GM18502 (cell line): ENCODE data around the gene NACC1.

ENCODE experiments used
- ATAC-seq: cut with Tn5 transposase; IDR thresholded peaks from one replicate; pipeline ENCODE4 v1.9.1; 2021; ENCODE audit warnings: mild to moderate bottlenecking; ENCODE audit not compliant: unreplicated experiment, poor library complexity

The NACC1 gene

DNA sequence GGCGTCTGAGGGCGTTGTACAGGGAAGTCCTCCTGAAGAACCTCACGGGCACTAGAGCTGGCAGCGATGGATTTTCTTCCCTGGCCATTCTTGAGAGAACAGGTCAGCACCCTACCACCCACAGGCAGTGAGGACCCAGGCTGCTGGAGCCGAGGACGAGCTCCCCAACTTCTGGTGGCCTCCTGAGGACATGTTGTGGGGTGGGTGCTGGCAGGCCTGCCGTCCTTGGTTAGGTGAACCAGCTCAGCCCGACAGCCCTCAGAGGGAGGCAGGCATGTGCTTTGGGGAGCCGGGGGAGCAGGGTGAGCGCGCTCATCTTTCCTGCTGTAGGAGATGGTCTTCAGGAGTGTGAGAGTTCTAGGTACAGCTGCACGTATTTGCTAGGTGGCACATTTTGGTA, 30.8 kb upstream of the NACC1 start:
- ATAC-seq: no peak

DNA sequence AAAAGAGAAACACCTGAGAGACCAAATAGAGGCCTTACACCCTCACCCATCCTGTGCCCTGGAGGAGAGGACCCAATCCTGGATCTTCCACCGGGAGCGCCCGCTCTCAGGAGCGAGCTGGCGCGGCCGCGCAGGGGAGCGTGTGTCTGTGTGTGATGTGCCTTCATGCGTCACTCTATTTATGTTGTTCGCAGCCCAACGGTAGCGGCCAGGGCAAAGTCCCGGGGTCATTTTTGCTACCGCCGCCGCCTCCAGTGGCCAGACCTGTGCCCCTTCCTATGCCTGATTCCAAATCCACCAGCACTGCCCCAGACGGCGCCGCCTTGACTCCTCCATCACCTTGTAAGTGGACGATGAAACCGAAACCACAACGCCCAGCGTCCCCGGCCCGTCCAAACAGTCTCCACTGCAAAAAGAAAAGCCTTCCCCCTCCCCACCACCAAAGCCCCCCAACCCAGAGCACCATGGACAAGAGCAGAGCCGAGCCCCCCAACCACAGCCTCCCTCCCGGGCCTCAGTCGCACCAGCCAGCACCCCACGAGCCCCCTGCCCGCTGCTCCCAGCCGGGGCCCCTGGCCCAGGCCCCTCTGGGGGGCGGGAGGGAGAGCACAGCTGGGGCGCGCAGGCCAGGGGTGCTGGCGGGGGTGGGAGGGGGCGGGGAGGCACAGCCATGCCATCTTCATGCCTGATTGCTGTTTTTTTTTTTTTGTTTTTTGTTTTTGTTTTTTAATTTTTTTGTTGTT, 30.1 kb upstream of the NACC1 start:
- ATAC-seq: no peak

DNA sequence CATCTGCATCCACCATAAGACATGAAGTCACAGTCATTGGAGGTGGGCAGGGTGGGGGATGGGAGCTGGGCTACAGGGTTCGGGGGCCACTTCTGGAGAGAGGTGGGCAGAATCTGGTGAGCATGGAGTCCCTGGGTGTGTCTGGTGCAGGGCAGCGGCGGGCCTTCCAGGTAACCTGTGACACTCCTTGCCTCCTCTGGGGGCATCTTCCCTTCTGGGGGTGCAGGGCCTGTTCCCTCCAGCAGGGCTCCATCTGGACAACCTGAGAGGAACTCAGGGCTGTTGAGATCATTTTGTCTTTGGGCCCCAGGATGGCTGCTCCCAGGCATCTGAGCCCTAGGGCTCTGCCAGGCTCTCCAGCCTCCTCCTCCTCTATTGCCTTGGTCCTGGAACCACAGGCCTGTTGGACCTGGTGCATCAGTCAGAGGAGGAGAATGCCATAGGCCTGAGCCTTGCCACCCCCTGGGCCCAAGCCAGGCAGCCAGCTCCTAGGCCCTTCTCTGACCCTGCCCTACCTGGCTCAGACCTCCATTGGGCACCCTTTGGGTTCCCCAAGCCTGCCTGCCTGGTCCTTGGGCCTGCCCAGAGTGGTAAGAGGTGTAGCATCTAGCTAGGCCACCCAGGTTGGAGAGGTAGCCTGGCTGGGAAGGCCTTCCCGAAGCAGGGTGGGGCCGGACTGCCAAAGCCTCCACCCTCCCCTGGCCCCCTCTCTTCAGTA, 28.8 kb upstream of the NACC1 start:
- ATAC-seq: no peak

DNA sequence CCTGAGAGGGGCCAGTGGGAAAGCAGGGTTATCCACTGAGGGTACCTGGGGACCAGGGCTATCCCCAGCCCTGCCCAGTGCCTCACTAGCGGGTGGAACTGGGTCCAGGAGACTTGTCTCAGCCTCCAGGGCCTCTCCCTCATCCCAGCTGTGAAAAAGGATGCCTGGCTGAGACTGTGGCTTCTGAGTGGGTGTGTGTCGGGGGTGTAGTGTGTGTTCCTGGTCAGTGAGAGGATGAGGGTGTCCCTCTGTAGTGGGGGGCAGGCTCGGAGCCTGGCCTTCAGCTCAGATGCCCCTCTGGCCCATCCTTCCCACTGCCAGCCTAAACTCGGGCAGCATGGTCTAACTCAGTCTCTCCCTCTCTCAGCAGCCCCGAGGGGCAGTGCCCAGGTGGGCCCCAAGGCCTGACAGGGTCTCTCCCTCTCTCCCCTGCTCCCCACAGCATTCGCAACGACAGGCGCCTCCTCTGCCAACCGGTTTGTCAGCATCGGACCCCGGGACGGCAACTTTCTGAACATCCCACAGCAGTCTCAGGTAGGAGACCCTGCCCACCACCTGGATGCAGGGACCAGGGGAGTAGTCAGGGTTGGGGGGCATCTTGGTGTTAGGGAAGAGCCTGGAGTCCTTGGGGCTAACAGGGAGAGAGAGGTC, 28.1 kb upstream of the NACC1 start:
- ATAC-seq: no peak

DNA sequence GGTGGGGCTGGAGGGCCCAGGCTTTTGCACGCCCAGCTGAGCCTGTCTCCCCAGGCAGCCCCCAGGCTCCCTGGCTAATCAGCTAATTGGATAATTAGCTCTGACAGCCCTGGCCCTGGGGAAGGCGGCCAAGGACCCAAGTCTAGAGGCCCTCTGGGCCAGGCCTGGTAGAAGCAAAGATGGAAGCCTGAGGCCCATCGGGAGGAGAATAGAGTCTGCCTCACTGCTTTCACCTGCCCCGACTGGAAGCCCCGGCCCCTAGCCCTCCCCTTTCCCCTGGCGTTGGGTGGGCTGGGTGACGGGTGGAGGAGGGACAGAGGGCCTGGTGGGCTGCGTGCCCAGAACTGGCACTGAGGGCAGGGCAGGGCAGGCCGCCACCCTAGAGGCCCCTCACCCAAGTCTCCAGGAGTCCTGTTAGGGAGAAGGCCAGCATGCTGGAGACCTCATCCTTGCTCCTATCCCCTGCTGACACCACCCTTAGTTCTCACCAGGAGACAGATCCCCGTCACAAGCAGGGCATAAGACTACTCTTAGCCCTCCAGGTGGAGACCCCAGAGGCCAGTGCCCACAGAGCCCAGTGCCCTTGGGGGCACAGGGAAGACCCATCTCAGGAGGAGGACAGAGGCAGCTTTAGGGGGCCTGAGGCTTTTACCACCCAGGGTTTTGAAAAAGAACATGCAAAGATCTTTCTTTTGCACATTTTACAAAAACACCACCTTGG, 27.4 kb upstream of the NACC1 start:
- ATAC-seq: no peak

DNA sequence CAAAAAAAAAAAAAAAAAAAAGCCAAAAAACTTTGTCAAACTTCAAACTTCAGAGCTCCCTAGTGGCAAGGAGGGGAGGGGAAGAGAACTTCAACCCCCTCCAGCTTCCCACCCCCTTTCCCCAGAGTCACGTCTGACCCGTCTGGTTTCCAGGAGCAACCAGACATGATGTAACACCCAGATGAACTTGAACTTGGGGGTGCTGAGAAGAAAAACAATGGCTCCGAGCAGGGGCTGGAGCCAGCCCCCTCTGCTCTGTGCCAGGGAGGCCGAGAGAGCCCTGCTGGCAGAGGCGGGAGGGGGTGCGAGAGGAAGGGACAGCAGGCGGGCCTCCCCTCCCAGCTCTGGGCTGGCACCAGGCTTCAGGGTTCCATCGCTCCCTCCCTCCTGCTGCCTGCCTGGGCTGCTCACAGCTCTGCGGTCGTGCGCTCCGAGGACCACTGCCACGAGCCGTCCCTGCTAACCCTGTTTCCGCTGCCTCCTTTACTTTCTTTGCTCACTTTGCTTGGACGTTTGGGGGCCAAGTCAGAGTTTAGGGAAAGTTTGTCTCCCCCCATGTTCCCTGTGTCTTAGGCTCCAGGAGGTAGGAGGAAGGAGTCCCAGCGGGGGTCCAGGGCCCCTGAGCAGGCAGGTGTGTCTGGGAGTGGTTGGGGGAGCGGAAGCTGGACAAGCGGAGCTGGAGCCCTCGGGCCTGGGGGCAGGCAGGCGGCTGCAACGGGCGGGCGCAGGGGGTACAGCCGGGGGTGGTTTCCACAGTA, 26.5 kb upstream of the NACC1 start:
- ATAC-seq: no peak

DNA sequence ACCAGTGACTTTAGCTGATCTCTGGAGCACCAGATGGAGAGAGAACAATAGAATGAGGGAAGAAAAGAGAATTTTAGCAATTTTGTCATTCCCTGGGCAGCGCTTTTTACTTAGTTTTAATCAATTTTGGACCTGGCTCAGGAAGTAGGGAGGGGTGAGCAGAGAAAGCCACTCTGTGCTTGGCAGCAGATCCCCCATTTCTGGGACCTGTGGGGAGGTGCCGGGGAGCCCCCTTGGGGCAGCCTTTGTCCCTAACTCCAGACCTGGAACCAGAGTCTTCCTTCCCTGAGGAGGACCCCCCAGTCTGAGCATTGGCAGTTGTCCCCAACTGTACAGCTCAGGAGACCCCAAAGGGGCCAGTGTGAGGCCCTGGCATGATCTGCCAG, 25.9 kb upstream of the NACC1 start:
- no peak for ATAC-seq

DNA sequence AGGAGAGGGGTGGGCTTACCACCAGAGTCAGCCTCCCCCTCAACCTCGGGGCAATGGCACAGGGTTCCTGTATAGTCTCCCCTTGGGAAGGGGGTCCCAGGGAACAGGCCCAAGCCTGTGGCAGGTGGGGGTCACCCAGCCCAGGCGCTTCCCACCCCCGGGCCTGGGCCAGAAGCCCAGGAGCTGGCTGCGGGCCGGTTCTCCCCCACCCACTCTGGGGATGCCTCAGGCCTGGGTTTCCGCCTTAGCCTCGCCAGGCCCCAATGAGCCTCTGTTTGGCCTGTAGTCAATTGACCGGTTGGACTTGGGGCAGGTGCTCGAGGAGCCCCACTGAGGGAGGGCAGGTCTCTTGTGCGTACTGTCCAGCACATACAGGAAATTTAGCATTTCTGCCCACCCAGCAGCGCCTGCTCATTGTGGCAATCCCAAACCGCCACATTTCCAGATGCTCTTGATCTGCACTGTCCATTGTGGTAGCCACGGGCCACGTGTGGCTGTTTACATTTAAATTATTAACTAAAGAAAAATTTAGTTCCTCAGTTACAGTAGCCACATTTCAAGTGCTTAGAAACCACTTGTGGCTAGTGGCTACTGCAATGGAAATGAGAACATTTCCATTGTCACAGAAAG, 25.3 kb upstream of the NACC1 start:
- ATAC-seq: no peak

DNA sequence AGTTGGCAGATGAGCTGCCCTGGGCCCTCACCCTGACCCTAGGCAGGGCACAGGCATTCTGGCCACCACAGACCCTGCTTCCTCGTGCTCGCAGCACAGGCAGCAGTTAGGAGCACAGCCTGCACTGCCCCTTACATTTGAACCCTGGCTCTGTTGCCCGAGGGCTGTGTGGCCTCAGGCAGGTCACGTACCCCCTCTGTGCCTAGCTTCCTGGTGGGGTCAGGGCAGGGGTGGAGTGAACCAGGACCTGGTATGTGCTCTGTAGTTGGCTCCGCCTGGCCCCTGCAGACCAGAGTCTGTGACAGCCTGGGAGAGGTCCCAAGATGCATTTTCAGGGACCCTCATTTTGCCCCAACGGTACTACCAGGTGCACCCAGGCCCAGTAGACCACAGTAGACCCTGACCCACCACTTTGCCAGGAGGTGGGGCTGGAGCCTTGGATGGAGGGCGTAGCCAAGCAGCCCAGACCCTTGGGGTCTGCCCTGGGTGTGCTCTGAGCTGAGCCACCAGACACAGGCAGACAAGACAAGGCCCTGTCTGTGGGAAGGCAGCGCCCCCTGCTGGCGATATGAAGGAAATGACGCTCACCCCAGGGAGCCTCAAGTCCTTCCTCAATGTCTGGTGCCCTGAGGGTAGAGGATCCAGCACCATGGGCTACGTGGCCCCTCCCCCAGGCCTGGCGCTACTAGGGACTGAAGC, 24.5 kb upstream of the NACC1 start:
- no peak for ATAC-seq

DNA sequence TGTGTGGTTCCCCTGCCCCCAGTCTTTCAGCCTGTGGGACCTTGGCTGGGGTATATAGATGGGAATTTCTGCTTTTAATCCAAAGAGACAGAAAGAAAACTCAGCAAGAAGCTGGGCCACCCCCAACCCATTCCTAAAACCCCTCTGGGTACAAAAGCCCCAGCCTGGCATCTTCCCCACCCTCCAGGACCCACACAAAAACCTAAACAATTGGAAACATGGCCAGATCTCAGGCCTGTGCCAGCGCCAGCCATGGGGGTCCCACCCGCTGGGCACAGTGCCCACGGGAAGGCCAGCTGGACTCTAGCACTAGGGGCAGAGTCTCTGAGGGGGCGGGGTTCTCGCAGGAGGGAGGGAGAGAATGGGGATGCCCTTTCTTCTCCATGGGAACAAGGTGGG, 24.0 kb upstream of the NACC1 start:
- ATAC-seq: no peak

DNA sequence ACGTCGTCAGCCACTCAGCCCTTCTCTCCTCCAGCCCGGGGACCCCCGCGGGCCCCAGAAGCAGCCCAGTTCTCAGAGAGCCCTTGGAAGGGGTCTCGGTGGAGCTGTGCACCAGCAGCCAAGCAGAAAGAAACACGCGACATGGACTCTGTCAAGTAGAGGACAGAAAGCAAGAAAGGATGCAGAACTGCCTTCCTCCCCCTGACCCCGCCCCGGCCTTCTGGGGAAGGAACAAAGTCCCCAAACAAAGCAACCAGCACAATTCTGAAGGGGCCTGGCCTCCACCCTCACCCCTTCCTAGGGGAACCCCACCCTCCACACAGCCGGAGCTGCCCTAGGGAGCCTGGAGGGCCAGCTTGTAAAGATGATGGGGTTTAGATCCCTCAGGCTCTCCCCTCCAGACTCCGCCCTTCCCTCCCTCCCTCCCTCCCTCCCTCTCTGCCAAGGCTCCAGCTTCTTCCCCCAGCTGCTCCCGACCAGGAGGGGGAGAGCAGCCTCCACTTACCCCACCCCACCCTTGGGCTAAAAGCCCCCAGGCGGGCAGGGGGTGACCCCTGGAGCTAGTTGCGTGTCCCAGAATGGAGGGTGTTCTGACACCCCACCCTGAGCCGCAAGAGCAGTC, 23.2 kb upstream of the NACC1 start:
- ATAC-seq: no peak

DNA sequence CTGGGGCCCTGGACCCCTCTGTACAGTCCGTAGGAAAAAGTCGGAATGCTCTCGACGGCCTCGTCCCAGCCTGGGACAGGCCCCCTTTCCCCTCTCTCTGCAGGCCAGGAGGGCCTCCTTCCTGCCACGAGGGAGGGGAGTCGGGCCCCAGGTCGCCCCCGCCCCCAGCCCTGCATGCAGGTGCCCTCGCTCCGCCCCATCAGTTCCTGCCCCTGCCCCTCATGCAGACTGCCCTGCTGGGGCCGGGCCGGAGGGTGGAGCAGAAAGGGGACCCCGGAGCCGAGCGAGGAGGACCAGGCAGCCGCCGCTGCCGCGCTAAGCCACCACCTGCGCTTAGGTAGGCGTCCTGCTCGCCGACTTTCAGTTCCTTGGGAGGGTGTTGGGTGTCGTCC, 22.7 kb upstream of the NACC1 start:
- no peak for ATAC-seq

DNA sequence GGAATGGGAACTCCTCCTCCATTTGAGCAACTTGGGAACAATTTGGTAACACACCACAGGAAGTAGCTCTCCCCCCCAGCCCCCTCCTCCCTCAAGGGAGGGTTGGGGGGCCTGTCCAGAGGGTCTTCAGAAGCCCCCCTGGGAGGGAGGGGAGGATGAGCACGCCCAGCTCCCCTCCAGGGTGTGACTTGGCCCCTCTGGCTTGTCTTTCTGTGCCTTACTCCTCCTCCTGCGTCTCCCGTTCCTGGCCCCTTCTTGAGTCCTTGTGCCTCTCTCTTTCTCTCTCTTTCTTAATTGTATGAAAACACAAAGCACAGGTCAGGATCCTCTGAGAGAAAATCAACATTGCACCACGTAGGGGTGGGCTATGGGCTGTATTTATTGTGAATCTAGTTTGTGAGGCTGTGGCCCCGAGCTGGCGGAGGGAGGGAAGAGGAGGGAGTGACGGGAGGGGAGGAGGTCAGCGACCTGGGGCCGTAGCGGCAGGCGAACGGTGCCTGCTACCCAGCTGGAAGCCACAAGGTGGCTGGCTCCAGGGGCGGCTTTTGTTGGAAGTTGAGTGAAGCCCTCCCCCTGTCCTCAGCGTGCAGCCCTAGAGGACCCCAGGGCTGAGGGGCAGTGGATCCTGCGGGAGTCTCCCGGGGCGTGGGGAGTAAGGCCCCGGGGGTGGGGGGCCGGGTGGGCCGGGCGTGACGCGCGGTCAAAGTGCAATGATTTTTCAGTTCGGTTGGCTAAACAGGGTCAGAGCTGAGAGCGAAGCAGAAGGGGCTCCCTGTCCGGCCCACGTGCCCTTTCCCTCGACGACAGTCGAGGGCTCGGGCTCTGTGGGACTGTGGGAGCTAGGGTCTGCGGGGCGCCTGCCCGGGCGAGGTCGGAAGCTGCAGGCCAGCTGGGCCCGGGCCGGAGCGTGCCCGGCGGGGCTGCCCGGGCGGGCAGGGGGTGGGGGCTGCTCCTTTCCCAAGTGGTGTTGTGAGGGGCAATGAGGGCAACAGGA, 21.8 kb upstream of the NACC1 start:
- no peak for ATAC-seq

DNA sequence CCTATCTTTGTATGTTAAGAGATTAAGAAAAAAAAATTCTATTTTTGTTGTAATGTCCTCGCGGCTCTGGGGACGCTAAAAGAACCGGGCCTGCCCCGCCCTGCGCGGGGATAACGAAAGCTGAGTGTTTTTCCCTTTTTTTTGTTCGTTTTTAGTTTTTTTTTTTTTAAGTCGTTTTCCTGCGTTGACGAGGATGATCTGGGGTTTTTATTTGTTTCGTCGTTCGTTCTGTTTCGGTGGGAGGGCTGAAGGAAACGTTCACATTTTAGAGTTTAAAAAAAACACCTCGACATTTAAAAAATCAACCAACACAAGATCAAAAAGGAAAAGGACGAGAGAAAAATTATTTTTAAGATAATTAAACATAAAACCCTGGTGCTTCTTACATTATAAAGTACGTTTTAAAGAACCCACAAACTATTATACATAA, 21.0 kb upstream of the NACC1 start:
- ATAC-seq: no peak

DNA sequence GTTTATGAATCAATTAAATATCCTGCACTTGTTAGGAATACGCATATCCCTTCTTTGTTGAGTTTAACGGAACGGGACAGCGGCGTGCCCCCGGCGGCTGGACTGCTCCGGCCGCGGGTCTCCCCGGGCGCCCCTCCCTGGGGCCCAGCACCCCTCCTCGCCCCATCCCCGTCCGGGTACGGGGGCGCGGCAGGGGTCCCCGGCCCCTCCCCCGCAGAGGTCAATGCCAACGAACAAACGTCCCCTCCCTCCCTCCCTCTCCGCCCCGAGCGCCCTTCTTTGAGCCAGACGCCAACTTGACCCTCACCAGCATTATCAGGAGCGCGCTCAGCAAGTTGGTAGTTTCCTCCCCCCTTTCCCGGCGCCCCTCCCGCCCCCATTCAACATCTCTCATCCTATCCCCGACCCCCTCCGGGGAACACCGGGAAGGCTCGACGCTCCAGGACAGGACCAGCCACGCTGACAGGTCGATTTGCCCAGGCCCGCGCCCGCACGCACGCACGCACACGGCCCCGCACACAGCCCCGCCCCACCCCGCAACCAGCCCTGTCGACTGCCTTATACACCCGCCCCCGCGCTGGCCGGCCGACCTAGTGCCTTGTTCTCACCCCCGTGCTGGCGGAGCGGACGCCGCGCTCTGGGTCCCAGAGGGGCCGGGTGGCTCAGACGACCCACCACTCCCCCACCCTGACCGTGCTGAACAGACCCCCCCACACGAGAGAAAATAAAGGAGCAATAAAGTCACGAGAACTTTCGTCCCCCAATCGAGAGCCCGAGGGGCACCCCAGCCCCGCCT, 20.4 kb upstream of the NACC1 start:
- no peak for ATAC-seq

DNA sequence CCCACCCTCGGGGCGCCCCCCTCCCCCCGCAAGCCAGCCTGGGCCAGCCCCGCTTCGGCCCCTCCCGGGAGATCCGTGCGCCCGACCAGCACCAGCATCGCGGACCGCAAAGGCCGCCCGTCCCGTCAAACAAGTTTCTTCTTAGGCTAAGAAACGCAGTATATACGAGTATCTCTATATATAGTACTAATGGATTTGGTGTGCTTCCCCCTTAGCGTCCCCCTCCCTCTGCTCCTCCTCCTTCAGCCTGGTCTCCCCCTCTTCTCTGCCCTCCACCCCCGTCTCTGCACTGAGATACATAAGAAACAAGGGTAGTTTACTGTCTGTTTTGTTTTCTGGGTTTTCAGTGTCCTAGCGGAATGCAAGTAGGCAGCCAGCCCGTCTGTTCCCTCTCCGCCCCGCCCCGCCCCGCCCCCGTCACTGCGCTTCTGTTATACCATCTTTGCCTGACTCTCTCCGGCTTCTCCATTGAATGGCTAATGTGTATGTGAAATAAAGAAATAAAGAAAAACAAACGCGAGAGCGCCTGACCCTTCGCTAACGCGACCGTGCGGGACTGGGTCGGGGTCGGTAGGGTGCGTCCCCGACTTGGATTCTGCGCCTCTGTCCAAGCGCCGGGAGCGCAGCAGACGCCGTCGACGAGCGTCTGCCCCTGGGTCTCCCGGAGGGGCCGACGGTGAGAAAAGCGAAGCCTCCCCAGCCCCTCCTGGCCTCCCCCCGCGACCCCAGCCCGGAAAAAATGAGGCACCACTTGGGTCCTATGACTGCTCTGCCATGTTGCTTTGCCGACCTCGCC, 19.6 kb upstream of the NACC1 start:
- ATAC-seq: no peak
